Heart left ventricle (tissue), 13 donors: ENCODE data around the gene RAB3C.

Source experiments
- POLR2A ChIP-seq, 2 donors: fragments of 450-650 bp; IDR thresholded peaks; one replicate each; pipeline ENCODE4 v1.6.1; 2017; ENCODE audit warnings: antibody characterized with exemption in 2 of 2, mild to moderate bottlenecking in 2 of 2, moderate library complexity in 2 of 2
- TF ChIP-seq, protein P1 (sequence below), 12 donors: fragments of 200-600 bp; sonication (generic) in 4 of 12; IDR thresholded peaks; one replicate each; pipeline versions ENCODE4 v1.5.0 to v1.8.0; 2018 to 2022; ENCODE audit warnings: antibody characterized with exemption in 12 of 12, mild to moderate bottlenecking in 5 of 12
- donor health status: ischemic (EF 13 %, LVEDD 7.1; RV severe dilation, severe dysfunction).
- donor health status: DM: no; HTN: yes; CAD: no.
- donor health status: DM: no; HTN: no; CAD: no.
- donor health status: ischemic (EF 25% LVEDD 6.9; RV normal size, moderate dysfunction).
- donor health status: ischemic (EF 25% LVEDD 5.7; RV mildly dilated, moderate dysfunction).
- donor health status: ischemic (EF 35%, LVEDD 5.7; RV mildly dilated, moderate dysfunction).
- donor health status: nonischemic (EF 11% LVEDD 7.7; RV severe dilation, severe dysfunction).
- donor health status: DM: yes; HTN: yes; CAD: no.
- donor health status: PGD.
- donor health status: ischemic (EF 29% LVEDD 5.4; RV normal size, mild dysfunction).
- donor health status: nonischemic (EF 23%, LVEDD 6.1; RV moderate dilation, normal function).

DNA sequence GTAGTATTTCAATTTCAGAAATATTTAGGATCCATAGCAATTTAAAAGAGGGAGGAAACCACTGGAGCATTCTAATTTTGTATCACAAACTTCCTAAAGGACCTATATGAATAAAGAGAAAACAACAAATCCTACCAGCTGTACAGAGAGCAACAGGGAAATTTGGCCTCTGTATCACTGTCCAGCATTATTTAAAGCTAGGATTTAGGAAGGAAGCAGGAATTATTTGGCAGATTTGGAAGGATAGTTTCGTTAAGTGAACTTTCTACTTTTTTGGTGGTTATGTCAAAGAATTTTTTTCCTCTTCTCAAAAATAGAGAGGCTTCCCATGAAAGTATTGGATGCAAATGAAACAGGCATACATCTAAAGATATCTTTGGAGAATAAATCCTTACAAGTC is 269.7 kb downstream of the RAB3C start:
- TF ChIP-seq POLR2A (IDR thresholded peaks at IDR 0.05) = no peak
- TF ChIP-seq, protein P1, sequence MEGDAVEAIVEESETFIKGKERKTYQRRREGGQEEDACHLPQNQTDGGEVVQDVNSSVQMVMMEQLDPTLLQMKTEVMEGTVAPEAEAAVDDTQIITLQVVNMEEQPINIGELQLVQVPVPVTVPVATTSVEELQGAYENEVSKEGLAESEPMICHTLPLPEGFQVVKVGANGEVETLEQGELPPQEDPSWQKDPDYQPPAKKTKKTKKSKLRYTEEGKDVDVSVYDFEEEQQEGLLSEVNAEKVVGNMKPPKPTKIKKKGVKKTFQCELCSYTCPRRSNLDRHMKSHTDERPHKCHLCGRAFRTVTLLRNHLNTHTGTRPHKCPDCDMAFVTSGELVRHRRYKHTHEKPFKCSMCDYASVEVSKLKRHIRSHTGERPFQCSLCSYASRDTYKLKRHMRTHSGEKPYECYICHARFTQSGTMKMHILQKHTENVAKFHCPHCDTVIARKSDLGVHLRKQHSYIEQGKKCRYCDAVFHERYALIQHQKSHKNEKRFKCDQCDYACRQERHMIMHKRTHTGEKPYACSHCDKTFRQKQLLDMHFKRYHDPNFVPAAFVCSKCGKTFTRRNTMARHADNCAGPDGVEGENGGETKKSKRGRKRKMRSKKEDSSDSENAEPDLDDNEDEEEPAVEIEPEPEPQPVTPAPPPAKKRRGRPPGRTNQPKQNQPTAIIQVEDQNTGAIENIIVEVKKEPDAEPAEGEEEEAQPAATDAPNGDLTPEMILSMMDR (IDR thresholded peaks at IDR 0.05) = no peak
